Measurements from ENCODE around the gene ALG9. TPM values are rescaled to one million over a fixed set of nuclear protein-coding genes. Genes with fewer than 3 reads are reported as not detected.

The ALG9 gene
- total RNA-seq, 1 donor from 2014 or later, result 24.9 TPM

GRCh38 chr11:111829185-111829968, 42.0 kb downstream of the ALG9 start:
- Histone ChIP-seq H2AFZ (ENCODE audit: low read depth, low read length) (no peak overlapping the region), H3K9me3 (ENCODE audit: insufficient read depth, low read depth, low read length) (no peaks in the 10 kb centered on the region), H3K27me3 (ENCODE audit: insufficient read depth, low read length) (no peaks in the 10 kb centered on the region), H4K20me1 (ENCODE audit: insufficient read depth, low read length) (no peaks in the 10 kb centered on the region), H3K79me2 (ENCODE audit: insufficient read depth, low read length) (no peaks in the 10 kb centered on the region), H3K4me2 (ENCODE audit: low read length) (no peak overlapping the region), H3K4me3 (ENCODE audit: insufficient read depth, low read depth, low read length) (no peak overlapping the region), H3K9ac (ENCODE audit: low read length) (no peak overlapping the region), H3K4me1 (ENCODE audit: insufficient read depth, low read length) (no peaks in the 10 kb centered on the region), H3K27ac (ENCODE audit: low read depth, low read length) (no peak overlapping the region), H3K36me3 (ENCODE audit: insufficient read depth, low read length) (peaks cover 8% of the 10 kb centered on the region)
- no peak for FAIRE-seq
- Mint-ChIP-seq H3K36me3 (ENCODE audit: low read depth, unreplicated experiment) (peaks cover 3% of the 10 kb centered on the region), H3K27ac (ENCODE audit: unreplicated experiment) (no peak overlapping the region), H3K4me3 (ENCODE audit: unreplicated experiment) (no peak overlapping the region), H3K27me3 (ENCODE audit: low read depth, unreplicated experiment) (no peaks in the 10 kb centered on the region), H3K9me3 (ENCODE audit: unreplicated experiment) (no peaks in the 10 kb centered on the region), H3K4me1 (ENCODE audit: low read depth, unreplicated experiment) (no peaks in the 10 kb centered on the region)
- TF ChIP-seq EZH2 (IDR thresholded peaks at IDR 0.05; ENCODE audit: insufficient read depth, low read length), result no peak
- TF ChIP-seq CTCF (IDR thresholded peaks at IDR 0.05; ENCODE audit: insufficient read depth, low read depth, low read length), result no peak
- DNase-seq (ENCODE audit: low read depth), result no peak

GRCh38 chr11:111826322-111826950, 44.9 kb downstream of the ALG9 start:
- Mint-ChIP-seq H3K9me3 (ENCODE audit: unreplicated experiment) (no peaks in the 10 kb centered on the region), H3K4me3 (ENCODE audit: unreplicated experiment) (no peak overlapping the region), H3K27ac (ENCODE audit: unreplicated experiment) (no peak overlapping the region), H3K4me1 (ENCODE audit: low read depth, unreplicated experiment) (no peaks in the 10 kb centered on the region), H3K27me3 (ENCODE audit: low read depth, unreplicated experiment) (no peaks in the 10 kb centered on the region), H3K36me3 (ENCODE audit: low read depth, unreplicated experiment) (peaks cover 3% of the 10 kb centered on the region)
- Histone ChIP-seq H3K4me2 (ENCODE audit: low read length) (no peak overlapping the region), H3K9me3 (ENCODE audit: insufficient read depth, low read depth, low read length) (no peaks in the 10 kb centered on the region), H2AFZ (ENCODE audit: low read depth, low read length) (no peak overlapping the region), H3K4me1 (ENCODE audit: insufficient read depth, low read length) (no peaks in the 10 kb centered on the region), H3K4me3 (ENCODE audit: insufficient read depth, low read depth, low read length) (no peak overlapping the region), H3K36me3 (ENCODE audit: insufficient read depth, low read length) (peaks cover 8% of the 10 kb centered on the region), H3K9ac (ENCODE audit: low read length) (no peak overlapping the region), H3K27me3 (ENCODE audit: insufficient read depth, low read length) (no peaks in the 10 kb centered on the region), H3K79me2 (ENCODE audit: insufficient read depth, low read length) (no peaks in the 10 kb centered on the region), H3K27ac (ENCODE audit: low read depth, low read length) (no peak overlapping the region), H4K20me1 (ENCODE audit: insufficient read depth, low read length) (no peaks in the 10 kb centered on the region)
- FAIRE-seq (no peak), DNase-seq (ENCODE audit: low read depth) (no peak)
- TF ChIP-seq CTCF (IDR thresholded peaks at IDR 0.05; ENCODE audit: insufficient read depth, low read depth, low read length) (no peak), EZH2 (IDR thresholded peaks at IDR 0.05; ENCODE audit: insufficient read depth, low read length) (no peak)

- Mint-ChIP-seq H3K9me3 (ENCODE audit: unreplicated experiment) (no peaks in the 10 kb centered on the region), H3K4me3 (ENCODE audit: unreplicated experiment) (no peak overlapping the region), H3K36me3 (ENCODE audit: low read depth, unreplicated experiment) (peaks cover 6% of the 10 kb centered on the region), H3K27ac (ENCODE audit: unreplicated experiment) (no peak overlapping the region), H3K4me1 (ENCODE audit: low read depth, unreplicated experiment) (no peaks in the 10 kb centered on the region), H3K27me3 (ENCODE audit: low read depth, unreplicated experiment) (no peaks in the 10 kb centered on the region)
- H3K27ac ChIP-seq (ENCODE audit: low read depth, low read length), result no peak overlapping the region
- H3K9me3 ChIP-seq (ENCODE audit: insufficient read depth, low read depth, low read length), result no peaks in the 10 kb centered on the region
- no peak overlapping the region for H3K4me3 ChIP-seq (ENCODE audit: insufficient read depth, low read depth, low read length)
- peaks cover 5% of the 10 kb centered on the region for H3K36me3 ChIP-seq (ENCODE audit: insufficient read depth, low read length)
- H2AFZ ChIP-seq (ENCODE audit: low read depth, low read length), result no peak overlapping the region
- H3K9ac ChIP-seq (ENCODE audit: low read length), result no peak overlapping the region
- no peak overlapping the region for H3K4me2 ChIP-seq (ENCODE audit: low read length)
- FAIRE-seq (no peak), DNase-seq (ENCODE audit: low read depth) (no peak)
- no peaks in the 10 kb centered on the region for H3K27me3 ChIP-seq (ENCODE audit: insufficient read depth, low read length)
- H4K20me1 ChIP-seq (ENCODE audit: insufficient read depth, low read length), result no peaks in the 10 kb centered on the region
- TF ChIP-seq CTCF (IDR thresholded peaks at IDR 0.05; ENCODE audit: insufficient read depth, low read depth, low read length) (no peak), EZH2 (IDR thresholded peaks at IDR 0.05; ENCODE audit: insufficient read depth, low read length) (no peak)
- H3K79me2 ChIP-seq (ENCODE audit: insufficient read depth, low read length), result no peaks in the 10 kb centered on the region
- H3K4me1 ChIP-seq (ENCODE audit: insufficient read depth, low read length), result no peaks in the 10 kb centered on the region
Observed at GRCh38 chr11:111823629-111824028, 47.8 kb downstream of the ALG9 start.
